GM21367 (cell line): ENCODE measurements around the gene TAL1.
"Not testable (repeated sequence)": the region's sequence is repeated elsewhere in the genome, so short reads cannot be mapped to it uniquely, and the experiment has no call there.

Experiments used
- ATAC-seq: cut with Tn5 transposase; IDR thresholded peaks from one replicate; pipeline ENCODE4 v1.9.1; 2021; ENCODE audit not compliant: unreplicated experiment

TAL1 gene

GRCh38 chr1:47213230-47213963, 18.6 kb downstream of the TAL1 start:
- no peak for ATAC-seq

GRCh38 chr1:47212636-47213229, 19.3 kb downstream of the TAL1 start:
- no peak for ATAC-seq

DNA sequence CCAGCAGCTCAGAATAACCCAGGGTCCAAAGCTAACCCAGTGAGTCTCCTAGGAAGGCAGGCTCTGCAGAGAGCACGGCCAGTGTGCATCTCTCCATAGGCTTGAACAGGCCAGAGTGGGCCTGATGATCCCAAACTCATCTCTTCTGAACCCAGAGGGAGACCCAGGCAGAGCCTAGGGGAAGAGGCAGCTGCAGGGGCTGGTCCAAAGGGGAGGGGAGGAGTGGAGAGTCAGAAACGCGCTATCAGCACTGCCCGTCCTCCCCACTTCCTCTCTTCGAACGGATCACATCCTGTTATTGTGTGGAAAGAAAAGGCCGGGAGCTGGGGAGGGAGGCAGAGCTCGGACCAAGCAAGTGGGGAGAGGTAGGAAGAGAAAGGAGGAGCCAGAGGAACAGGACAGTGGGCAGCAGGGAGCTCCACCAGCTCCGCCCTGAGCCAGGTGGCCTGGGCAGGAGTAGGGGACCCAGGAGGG, 20.2 kb downstream of the TAL1 start:
- ATAC-seq = no peak

DNA sequence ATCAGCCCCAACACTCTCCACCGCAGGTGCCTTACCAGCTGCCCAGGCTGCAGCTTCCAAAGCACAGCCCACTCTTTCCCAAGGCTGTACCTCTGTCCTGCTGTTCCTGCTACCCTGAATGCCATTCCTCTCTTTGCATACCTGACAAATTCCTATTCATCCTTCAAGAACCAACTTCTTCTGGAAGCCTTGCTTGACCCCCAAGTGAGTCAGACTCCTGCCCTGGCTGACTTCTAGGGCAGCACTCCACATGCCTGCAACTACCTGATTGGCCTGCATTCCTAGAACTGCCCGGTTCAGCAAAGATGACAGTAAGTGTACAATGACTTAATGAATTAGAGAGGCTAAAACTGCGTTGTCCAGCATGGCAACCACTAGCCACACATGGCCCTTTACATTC, 21.4 kb downstream of the TAL1 start:
- ATAC-seq = no peak

GRCh38 chr1:47209725-47210325, 22.2 kb downstream of the TAL1 start:
- no peak for ATAC-seq

DNA sequence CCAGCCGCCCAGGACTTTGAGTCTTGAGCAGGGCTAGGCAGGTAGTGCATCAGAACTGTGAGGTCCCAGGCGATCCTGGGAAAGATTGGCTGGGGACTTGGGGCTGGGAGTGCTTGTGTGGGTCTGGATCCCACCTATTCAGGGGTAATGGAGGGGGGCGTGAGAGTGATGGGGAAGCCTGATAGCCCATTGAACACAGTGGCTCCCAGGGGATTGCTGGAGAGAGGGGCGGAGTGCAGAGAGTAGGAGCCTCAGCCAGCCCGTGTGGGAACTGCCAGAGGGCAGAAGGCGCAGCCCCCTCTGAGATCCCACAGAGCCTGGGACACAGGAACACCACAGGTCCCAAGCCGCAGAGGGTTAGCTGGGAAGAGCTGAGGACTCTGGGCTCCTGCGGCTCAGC, 22.9 kb downstream of the TAL1 start:
- no peak for ATAC-seq

DNA sequence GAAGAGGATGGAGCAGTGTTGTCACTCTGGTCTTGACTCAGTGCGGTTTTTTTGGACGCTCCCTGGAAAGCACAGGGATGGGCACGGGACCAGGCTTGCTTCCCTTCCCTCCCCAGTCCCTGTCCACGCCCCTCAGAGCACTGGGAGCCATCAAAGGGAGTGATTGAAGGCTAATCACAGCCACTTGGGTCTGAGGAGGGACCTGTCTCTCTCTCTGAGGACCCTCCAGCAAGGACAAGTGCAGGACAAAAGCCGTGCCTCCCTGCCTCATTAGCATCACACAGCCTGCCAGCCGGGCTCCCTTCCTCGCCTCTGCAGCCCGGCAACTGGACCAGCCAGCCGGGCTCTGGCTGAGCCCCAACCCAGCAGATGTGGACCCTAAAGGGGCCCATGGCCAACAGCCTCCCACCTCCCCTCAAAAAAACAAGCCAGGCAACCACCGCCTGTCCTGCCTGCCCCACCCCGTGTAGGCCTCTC, 23.6 kb downstream of the TAL1 start:
- ATAC-seq = no peak

- no peak for ATAC-seq
Measured at GRCh38 chr1:47207803-47208373, 24.1 kb downstream of the TAL1 start.

DNA sequence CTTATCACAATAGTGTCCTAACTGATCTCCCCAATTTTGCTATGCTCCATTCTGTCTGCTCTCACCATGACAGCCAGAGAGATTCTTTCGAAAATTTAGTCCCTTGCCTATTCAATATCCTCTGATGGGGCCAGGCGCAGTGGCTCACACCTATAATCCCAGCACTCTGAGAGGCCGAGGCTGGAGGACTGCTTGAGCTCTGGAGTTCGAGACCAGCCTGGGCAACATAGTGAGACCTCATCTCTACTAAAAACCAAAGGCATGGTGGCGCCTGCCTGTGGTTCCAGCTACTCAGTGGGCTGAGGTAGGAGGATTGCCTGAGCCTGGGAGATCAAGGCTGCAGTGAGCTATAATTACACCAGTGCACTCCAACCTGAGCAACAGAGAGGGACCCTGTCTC, 26.1 kb downstream of the TAL1 start:
- no peak for ATAC-seq

GRCh38 chr1:47203504-47203903, 28.5 kb downstream of the TAL1 start:
- not testable (repeated sequence) for ATAC-seq

- ATAC-seq = no peak
Measured at GRCh38 chr1:47201179-47201578, 30.8 kb downstream of the TAL1 start.

DNA sequence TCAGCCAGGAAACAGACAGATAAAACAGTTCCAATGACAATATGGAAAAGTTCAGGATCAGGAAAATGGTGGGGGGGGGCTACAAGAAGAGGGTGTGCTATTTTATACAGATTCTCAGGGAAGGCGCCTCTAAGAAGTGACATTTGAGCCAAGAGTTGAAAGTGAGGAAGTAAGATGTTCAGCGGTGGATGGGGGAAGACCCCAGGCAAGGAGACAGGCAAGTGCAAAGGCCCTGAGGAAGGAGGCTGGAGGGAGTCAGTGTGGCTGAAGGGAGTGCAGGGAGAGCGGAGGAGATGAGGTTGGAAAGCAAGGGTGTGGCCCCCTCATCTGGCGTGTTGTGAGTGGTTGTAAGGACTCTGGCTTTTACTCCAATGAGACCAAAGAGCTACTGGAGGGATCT, 33.8 kb downstream of the TAL1 start:
- ATAC-seq = no peak

DNA sequence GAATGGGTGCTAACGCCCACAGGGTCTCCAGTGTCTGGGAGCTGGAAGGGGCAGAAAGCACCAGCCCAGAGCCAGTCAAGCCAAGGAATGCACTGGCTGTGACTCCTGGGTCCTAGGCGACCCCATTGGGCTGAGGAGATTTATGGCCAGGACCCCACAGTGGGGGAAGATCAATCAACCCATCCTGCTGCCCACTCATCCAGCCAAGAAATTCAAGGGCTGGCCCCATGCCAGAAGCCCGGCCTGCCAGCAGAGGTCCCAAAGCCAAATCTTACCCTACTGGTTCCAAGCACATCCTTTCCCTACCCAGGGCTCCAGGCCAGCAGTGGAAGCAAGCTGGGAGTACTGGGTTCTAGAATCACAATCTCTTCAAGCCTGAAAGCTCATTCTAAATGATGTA, 35.4 kb downstream of the TAL1 start:
- no peak for ATAC-seq

DNA sequence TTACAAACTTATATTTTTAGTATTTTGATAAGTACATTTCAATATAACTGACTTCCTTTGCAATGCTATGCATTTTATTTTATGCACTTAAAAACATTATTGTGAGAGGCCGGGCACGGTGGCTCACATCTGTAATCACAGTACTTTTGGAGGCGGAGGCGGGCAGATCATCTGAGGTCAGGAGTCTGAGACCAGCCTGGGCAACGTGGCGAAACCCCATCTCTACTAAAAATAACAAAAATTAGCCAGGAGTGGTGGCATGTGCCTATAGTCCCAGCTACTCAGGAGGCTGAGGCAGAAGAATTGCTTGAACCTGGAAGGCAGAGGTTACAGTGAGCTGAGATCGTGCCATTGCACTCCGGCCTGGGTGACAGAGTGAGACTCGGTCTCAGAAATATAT, 36.0 kb downstream of the TAL1 start:
- not testable (repeated sequence) for ATAC-seq

- ATAC-seq = no peak
Measured at GRCh38 chr1:47194311-47194710, 37.7 kb downstream of the TAL1 start.

DNA sequence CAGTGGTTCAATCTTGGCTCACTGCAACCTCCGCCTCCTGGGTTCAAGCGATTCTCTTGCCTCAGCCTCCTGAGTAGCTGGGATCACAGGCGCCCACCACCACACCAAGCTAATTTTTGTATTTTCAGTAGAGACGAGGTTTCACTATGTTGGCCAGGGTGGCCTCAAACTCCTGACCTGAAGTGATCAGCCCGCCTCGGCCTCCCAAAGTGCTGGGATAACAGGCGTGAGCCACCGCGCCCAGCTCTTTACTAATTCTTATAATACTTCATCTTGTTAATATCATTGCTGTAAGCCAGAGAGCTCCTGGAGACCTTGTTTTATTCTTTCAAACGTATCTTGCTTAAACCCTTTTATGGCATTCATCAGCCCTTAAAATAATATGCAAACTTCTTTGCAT, 38.5 kb downstream of the TAL1 start:
- ATAC-seq = not testable (repeated sequence)

- ATAC-seq = peak; percentile 65
Measured at GRCh38 chr1:47192458-47193384, 39.3 kb downstream of the TAL1 start.

DNA sequence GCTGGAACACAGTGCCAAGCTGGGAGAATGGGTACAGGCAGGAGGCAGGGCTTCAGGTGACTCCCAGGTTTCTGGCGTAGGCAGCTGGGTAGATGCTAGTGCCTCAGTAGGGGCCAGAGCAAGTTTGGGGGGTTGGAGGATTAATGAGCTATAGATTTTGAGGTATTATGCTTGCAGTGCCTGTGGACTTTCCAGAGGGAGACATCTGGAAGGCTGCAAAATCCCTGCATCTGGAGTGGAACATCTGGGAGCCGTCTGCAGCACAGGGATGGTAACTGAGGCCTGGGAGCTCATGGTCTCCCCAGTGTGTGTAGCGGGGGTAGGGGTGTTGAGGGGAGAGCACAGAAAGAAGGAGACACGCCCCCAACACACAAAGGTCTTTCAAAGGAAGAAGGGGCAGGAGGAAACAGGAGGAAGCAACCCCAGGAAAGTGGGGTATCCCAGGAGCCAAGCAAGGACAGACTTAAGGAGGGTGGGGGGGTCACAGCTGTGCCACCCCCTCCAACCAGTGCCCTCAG, 40.0 kb downstream of the TAL1 start:
- no peak for ATAC-seq

DNA sequence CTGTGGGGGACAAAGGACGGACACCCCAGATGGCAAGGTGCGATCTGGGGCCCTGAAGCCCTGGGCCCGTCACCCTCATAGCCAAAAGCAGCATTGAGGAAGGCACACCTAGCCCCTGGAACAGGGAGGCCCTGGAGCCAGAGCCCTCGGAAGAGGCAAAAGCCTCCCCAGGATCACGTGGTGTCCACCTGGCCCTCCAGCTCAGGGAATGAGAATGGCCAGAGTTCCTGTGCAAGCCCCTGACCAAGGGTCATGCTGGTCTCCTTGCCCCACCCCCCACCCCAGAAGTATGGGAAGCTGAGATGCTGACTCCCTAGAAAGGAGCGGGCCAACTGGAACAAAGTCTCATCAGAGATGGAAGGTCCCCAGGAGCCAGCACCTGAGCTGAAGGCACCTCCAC, 41.2 kb downstream of the TAL1 start:
- no peak for ATAC-seq

DNA sequence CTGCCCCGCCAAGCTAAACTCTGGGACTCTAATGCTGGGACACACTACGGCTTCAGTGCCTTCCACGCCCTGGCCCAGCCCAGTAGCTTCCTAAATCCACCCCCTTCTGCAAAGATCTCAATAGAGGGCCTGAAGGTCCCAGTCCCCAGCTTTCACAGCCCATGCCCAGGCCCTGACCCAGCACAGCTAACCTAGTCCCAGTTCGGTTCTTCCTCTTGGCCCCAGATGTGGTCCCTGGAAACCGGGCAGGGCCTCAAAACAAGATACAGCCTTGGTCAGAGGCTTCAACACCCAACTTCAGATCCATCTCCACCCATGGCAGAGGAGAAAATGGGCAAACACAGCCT, 41.5 kb downstream of the TAL1 start:
- no peak for ATAC-seq
